Endodermal cell (in vitro differentiated cells): ENCODE measurements around the gene GRIK4. TPM values are rescaled to one million over a fixed set of nuclear protein-coding genes. Genes with fewer than 3 reads are reported as not detected.

Source experiments
- DNase-seq: peaks from one replicate; pipeline ENCODE4 v3.0.0-alpha.2; 2017
- H3K27ac ChIP-seq: 2 replicates; pipeline ENCODE4 v1.5.1; 2013; ENCODE audit warnings: mild to moderate bottlenecking, low read depth, low read length, moderate library complexity
- H3K27me3 ChIP-seq: 2 replicates; pipeline ENCODE4 v1.6.1; 2013; ENCODE audit warnings: mild to moderate bottlenecking, low read length, moderate library complexity; ENCODE audit not compliant: insufficient read depth, control insufficient read depth, poor library complexity, severe bottlenecking
- H3K36me3 ChIP-seq: 2 replicates; pipeline ENCODE4 v1.7.0; 2013; ENCODE audit warnings: mild to moderate bottlenecking, low read length, moderate library complexity; ENCODE audit not compliant: control insufficient read depth, insufficient read depth
- H3K4me1 ChIP-seq: one replicate; pipeline ENCODE4 v1.7.0; 2013; ENCODE audit warnings: low read length; ENCODE audit not compliant: control insufficient read depth, insufficient read depth
- H3K4me3 ChIP-seq: 2 replicates; pipeline ENCODE4 v1.5.1; 2013; ENCODE audit warnings: mild to moderate bottlenecking, low read length, moderate library complexity
- H3K9ac ChIP-seq: 2 replicates; pipeline ENCODE4 v1.6.1; 2013; ENCODE audit warnings: mild to moderate bottlenecking, low read length, moderate library complexity; ENCODE audit not compliant: poor library complexity, severe bottlenecking; ENCODE audit errors: extremely low read depth
- H3K9me3 ChIP-seq: 2 replicates; pipeline ENCODE4 v1.6.1; 2013; ENCODE audit warnings: mild to moderate bottlenecking, low read length, moderate library complexity; ENCODE audit not compliant: control insufficient read depth
- H3K27ac Mint-ChIP-seq: 2 replicates; pipeline ENCODE4 v1.8.0; 2020; ENCODE audit warnings: mixed read lengths
- H3K27me3 Mint-ChIP-seq: 2 replicates; pipeline ENCODE4 v1.8.0; 2021; ENCODE audit warnings: mild to moderate bottlenecking, mixed read lengths; ENCODE audit not compliant: insufficient read depth
- H3K36me3 Mint-ChIP-seq: 2 replicates; pipeline ENCODE4 v1.8.0; 2020; ENCODE audit warnings: low read depth, mixed read lengths
- H3K4me1 Mint-ChIP-seq: 2 replicates; pipeline ENCODE4 v1.8.0; 2020; ENCODE audit warnings: mixed read lengths
- H3K4me3 Mint-ChIP-seq: 2 replicates; pipeline ENCODE4 v1.8.0; 2020; ENCODE audit warnings: mild to moderate bottlenecking, moderate library complexity, mixed read lengths
- H3K9me3 Mint-ChIP-seq: 2 replicates; pipeline ENCODE4 v1.8.0; 2020; ENCODE audit warnings: mild to moderate bottlenecking, mixed read lengths
- WGBS, 2 experiments: methylation state at CpG; one replicate each; pipeline versions ENCODE4 v1.1.5 to v1.1.7; 2013; ENCODE audit warnings: missing lambda C conversion rate in 2 of 2, mixed read lengths in 1 of 2; ENCODE audit not compliant: insufficient coverage in 1 of 2, insufficient read length in 1 of 2; 5-methylcytosine and 5-hydroxymethylcytosine counted together
- total RNA-seq, 2 donors: library from RNA; stranded (reverse); fragmentation: NEBNext Ultra II Directional in 1 of 2; extraction: Animal tissue kit (Norgen Biotek cat#: 25700) in 1 of 2; gene quantifications; 2 replicates in 1 of 2; 3 replicates in 1 of 2; pipeline ENCODE4 v1.2.1, GENCODE V29; 2021
- TF ChIP-seq, protein P1 (sequence below): fragments of 200-600 bp; sonication (generic); conservative IDR thresholded peaks from 2 replicates; pipeline ENCODE4 v1.5.0; 2021; ENCODE audit warnings: antibody characterized with exemption, mild to moderate bottlenecking

The GRIK4 gene
- total RNA-seq, 2 donors from 2014 or later, result 1.7 to 3.5 TPM

GRCh38 chr11:120646206-120646605 is 134.7 kb downstream of the GRIK4 start:
- 0 to 42% methylated on average over 1 to 3 of the region's 3 CpGs for whole genome bisulfite sequencing, 2 experiments
- no peak overlapping the region for H3K4me3 ChIP-seq
- H3K4me1 ChIP-seq, result peaks cover 20% of the 10 kb centered on the region
- H3K27ac Mint-ChIP-seq, result no peak overlapping the region
- H3K27ac ChIP-seq, result no peak overlapping the region
- TF ChIP-seq, protein P1, sequence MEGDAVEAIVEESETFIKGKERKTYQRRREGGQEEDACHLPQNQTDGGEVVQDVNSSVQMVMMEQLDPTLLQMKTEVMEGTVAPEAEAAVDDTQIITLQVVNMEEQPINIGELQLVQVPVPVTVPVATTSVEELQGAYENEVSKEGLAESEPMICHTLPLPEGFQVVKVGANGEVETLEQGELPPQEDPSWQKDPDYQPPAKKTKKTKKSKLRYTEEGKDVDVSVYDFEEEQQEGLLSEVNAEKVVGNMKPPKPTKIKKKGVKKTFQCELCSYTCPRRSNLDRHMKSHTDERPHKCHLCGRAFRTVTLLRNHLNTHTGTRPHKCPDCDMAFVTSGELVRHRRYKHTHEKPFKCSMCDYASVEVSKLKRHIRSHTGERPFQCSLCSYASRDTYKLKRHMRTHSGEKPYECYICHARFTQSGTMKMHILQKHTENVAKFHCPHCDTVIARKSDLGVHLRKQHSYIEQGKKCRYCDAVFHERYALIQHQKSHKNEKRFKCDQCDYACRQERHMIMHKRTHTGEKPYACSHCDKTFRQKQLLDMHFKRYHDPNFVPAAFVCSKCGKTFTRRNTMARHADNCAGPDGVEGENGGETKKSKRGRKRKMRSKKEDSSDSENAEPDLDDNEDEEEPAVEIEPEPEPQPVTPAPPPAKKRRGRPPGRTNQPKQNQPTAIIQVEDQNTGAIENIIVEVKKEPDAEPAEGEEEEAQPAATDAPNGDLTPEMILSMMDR, result peak; percentile 66
- no peaks in the 10 kb centered on the region for H3K36me3 Mint-ChIP-seq
- H3K9me3 Mint-ChIP-seq, result no peaks in the 10 kb centered on the region
- H3K27me3 Mint-ChIP-seq, result peaks cover 83% of the 10 kb centered on the region
- H3K36me3 ChIP-seq, result no peaks in the 10 kb centered on the region
- peaks cover 57% of the 10 kb centered on the region for H3K4me1 Mint-ChIP-seq
- H3K9ac ChIP-seq, result no peak overlapping the region
- peaks cover 69% of the 10 kb centered on the region for H3K27me3 ChIP-seq
- DNase-seq, result no peak
- no peak overlapping the region for H3K4me3 Mint-ChIP-seq
- no peaks in the 10 kb centered on the region for H3K9me3 ChIP-seq

GRCh38 chr11:120647681-120648080 is 136.1 kb downstream of the GRIK4 start:
- Mint-ChIP-seq H3K9me3 (no peaks in the 10 kb centered on the region), H3K27me3 (peaks cover 93% of the 10 kb centered on the region), H3K4me3 (no peak overlapping the region), H3K4me1 (peaks cover 47% of the 10 kb centered on the region), H3K36me3 (no peaks in the 10 kb centered on the region), H3K27ac (no peak overlapping the region)
- no peaks in the 10 kb centered on the region for H3K9me3 ChIP-seq
- no peaks in the 10 kb centered on the region for H3K36me3 ChIP-seq
- peaks cover 14% of the 10 kb centered on the region for H3K4me1 ChIP-seq
- DNase-seq, result no peak
- no peak overlapping the region for H3K27ac ChIP-seq
- WGBS, 2 experiments, result 79 to 81% methylated on average over 6 to 12 of the region's 12 CpGs
- H3K27me3 ChIP-seq, result peaks cover 82% of the 10 kb centered on the region
- TF ChIP-seq, protein P1, result no peak
- no peak overlapping the region for H3K4me3 ChIP-seq
- H3K9ac ChIP-seq, result no peak overlapping the region

GRCh38 chr11:120648771-120649170 is 137.2 kb downstream of the GRIK4 start:
- Mint-ChIP-seq H3K9me3 (no peaks in the 10 kb centered on the region), H3K27ac (no peak overlapping the region), H3K4me1 (peaks cover 37% of the 10 kb centered on the region), H3K4me3 (no peak overlapping the region), H3K36me3 (no peaks in the 10 kb centered on the region), H3K27me3 (peaks cover 92% of the 10 kb centered on the region)
- Histone ChIP-seq H3K9me3 (no peaks in the 10 kb centered on the region), H3K4me1 (peaks cover 12% of the 10 kb centered on the region), H3K27ac (no peak overlapping the region), H3K36me3 (no peaks in the 10 kb centered on the region), H3K4me3 (no peak overlapping the region), H3K9ac (no peak overlapping the region), H3K27me3 (peaks cover 85% of the 10 kb centered on the region)
- DNase-seq, result no peak
- 71 to 89% methylated on average over 4 to 6 of the region's 6 CpGs for WGBS, 2 experiments
- TF ChIP-seq, protein P1, result no peak
